Measurements from ENCODE around the gene PRODH2.

PRODH2 gene

DNA sequence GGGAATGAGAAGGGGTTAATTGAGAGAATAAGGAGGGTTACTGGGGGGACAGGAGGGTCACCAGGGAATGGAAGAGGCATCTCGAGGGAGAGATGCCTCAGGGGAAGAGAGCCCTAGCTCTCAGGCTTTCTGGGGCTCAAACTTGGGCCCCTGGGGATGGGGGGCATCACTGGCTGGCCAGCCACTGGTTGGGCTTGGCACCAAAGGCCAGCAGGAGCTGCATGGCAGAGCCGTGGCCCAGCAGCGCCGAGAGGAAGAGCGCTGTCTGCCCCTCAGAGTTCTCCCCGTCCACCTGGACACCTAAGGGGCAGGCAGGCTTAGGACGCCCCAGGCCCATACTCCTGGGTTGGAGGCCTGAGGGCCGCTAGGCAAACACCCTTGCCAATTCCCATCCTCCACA is 19.8 kb downstream of the PRODH2 start:
- Histone ChIP-seq H3K4me3 (ENCODE audit: low read length) (no peak overlapping the region), H3K4me1 (ENCODE audit: control insufficient read depth, insufficient read depth, low read length) (peaks cover 4% of the 10 kb centered on the region), H3K9ac (ENCODE audit: low read depth, low read length) (no peak overlapping the region), H3K9me3 (replicated peaks; ENCODE audit: low read length) (no peaks in the 10 kb centered on the region), H3K36me3 (ENCODE audit: insufficient read depth, low read length) (no peaks in the 10 kb centered on the region), H3K27me3 (ENCODE audit: control insufficient read depth, insufficient read depth, low read length) (peaks cover 21% of the 10 kb centered on the region), H3K4me2 (ENCODE audit: low read length) (no peak overlapping the region)

DNA sequence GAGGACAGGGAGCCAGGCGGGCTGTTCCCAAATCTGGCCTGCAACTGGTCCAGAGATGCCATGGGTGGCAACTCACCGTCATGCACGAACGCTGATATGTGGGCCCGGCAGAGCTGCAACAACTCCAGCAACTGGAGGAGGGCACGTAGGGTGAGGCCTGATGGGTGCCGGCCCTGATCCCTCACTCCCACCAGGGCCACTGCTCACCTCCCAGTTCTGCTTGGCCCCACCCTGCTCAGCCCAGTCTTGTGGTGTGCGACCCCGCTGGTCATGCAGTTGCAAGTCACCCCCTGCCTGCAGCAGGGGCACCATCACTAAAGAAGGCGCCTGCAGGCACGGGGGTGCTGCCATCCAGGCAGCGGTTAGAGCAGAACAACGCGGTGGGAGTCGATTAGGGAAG is 20.3 kb downstream of the PRODH2 start:
- Histone ChIP-seq H3K4me1 (ENCODE audit: control insufficient read depth, insufficient read depth, low read length) (peaks cover 4% of the 10 kb centered on the region), H3K27me3 (ENCODE audit: control insufficient read depth, insufficient read depth, low read length) (peaks cover 17% of the 10 kb centered on the region), H3K4me2 (ENCODE audit: low read length) (no peak overlapping the region), H3K36me3 (ENCODE audit: insufficient read depth, low read length) (no peaks in the 10 kb centered on the region), H3K9me3 (replicated peaks; ENCODE audit: low read length) (no peaks in the 10 kb centered on the region), H3K9ac (ENCODE audit: low read depth, low read length) (no peak overlapping the region), H3K4me3 (ENCODE audit: low read length) (no peak overlapping the region)

DNA sequence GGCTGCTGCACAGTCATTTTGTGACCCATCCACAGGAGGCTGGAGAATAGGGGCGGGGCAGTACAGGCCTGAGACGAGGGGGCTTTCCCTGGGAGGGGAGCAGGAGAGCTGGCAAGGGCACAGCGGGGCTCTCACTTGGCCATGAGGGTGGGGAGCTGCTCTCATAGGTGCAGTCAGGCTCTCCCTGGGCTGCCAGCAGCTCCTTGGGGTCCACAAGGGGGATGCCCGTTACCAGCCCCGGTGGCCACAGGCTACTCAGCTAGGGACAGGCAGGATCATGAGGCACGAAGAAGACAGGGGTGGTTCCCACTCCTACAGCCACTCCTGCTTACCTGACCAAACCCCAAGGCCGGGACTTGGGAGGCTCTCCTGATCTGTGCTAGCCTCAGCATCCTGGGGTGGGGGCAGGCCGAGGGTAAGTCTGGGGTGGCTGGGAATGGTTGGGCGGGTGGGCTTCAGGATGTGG is 20.8 kb downstream of the PRODH2 start:
- Histone ChIP-seq H3K4me2 (ENCODE audit: low read length) (no peak overlapping the region), H3K4me1 (ENCODE audit: control insufficient read depth, insufficient read depth, low read length) (peaks cover 4% of the 10 kb centered on the region), H3K4me3 (ENCODE audit: low read length) (no peak overlapping the region), H3K27me3 (ENCODE audit: control insufficient read depth, insufficient read depth, low read length) (peaks cover 13% of the 10 kb centered on the region), H3K36me3 (ENCODE audit: insufficient read depth, low read length) (no peaks in the 10 kb centered on the region), H3K9ac (ENCODE audit: low read depth, low read length) (no peak overlapping the region), H3K9me3 (replicated peaks; ENCODE audit: low read length) (no peaks in the 10 kb centered on the region)

DNA sequence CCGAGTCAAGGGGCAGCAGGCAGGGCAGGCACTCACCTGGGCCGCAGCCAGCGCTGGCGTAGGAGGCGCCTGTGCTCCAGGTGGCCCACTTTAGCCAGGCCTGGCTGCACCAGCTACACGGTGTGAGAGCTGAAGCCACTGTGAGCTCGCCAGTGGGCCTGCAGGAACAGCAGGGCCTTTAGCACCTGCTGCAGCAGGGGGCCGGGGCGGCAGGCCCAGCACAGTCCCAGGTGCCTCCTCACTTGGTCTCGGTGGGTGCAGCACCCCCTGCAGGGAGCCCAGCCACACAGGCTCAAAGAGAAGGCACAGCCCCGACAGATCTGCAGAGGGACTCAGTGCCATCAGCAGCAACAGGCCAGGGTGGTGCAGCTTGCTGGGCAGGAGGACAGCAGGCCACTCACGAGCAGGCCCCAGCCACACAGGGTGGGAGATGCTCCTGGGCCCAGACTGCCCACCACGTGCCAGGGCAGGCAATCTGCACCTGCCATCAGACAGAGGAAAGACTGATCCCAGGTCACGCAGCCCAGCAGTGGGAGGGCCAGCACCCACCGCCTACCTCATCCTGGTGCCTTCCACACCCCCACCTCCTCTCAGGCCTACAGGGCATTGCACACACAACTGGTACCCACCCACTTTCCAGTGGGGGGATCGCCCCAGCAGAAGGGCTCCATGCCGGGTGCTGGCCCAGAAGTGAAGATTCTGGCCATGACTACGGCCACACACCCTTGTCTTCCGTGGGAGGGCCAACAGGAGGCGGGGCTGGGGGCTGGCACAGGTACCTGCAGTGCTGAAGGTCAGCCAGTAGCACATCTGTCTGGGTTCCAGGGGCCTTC is 21.4 kb downstream of the PRODH2 start:
- no peak overlapping the region for H3K4me2 ChIP-seq (ENCODE audit: low read length)
- peaks cover 6% of the 10 kb centered on the region for H3K27me3 ChIP-seq (ENCODE audit: control insufficient read depth, insufficient read depth, low read length)
- no peak overlapping the region for H3K9ac ChIP-seq (ENCODE audit: low read depth, low read length)
- peaks cover 4% of the 10 kb centered on the region for H3K4me1 ChIP-seq (ENCODE audit: control insufficient read depth, insufficient read depth, low read length)
- H3K9me3 ChIP-seq (replicated peaks; ENCODE audit: low read length), result no peaks in the 10 kb centered on the region
- no peaks in the 10 kb centered on the region for H3K36me3 ChIP-seq (ENCODE audit: insufficient read depth, low read length)
- H3K4me3 ChIP-seq (ENCODE audit: low read length), result no peak overlapping the region

DNA sequence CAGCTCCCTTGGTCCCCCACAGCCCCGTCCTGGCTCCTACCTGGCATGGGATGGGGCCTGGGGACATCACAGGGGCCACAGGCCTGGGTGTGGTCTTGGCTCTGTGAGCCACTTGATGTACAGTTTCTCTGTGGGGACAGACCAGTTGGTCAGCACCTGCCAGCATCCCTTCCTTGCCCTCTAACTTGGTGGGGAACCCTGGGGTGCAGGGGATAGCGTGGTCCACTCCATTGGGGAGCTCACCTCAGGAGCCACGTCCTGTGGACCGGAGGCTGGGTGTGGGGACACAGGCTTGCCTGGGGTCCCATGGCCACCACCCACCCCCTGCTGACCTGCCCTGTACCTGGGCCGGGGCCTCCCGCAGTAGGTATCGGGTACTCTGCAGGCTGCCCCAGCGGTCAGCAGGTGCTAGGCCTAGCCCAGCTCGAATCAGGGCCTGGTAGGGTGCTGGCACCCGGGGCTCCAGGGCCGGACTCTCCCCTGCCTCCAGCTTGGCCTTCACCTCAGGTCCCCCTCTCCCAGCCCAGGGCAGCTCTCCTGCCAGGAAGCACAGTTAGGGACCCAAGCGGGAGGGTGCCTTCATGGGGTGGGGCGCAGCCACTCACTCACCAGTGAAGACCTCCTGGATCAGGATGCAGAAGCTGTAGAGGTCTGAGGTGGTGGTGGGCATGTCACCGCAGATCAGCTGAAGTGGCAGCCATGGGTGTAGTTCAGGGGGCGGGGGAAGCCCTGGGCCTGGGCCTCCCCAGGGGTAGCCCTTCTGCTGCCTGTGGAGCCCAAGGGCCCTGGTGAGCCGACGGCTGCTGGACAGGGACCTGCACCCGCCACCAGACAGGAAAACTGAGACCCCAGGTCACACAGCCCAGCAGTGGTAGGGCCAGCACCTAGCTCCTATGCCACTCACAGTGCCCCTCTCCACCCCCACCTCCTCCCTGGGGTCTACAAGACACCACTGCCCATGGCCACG is 22.4 kb downstream of the PRODH2 start:
- H3K4me1 ChIP-seq (ENCODE audit: control insufficient read depth, insufficient read depth, low read length), result peaks cover 4% of the 10 kb centered on the region
- H3K9me3 ChIP-seq (replicated peaks; ENCODE audit: low read length), result no peaks in the 10 kb centered on the region
- no peak overlapping the region for H3K9ac ChIP-seq (ENCODE audit: low read depth, low read length)
- H3K4me2 ChIP-seq (ENCODE audit: low read length), result no peak overlapping the region
- no peaks in the 10 kb centered on the region for H3K27me3 ChIP-seq (ENCODE audit: control insufficient read depth, insufficient read depth, low read length)
- no peak overlapping the region for H3K4me3 ChIP-seq (ENCODE audit: low read length)
- H3K36me3 ChIP-seq (ENCODE audit: insufficient read depth, low read length), result no peaks in the 10 kb centered on the region

DNA sequence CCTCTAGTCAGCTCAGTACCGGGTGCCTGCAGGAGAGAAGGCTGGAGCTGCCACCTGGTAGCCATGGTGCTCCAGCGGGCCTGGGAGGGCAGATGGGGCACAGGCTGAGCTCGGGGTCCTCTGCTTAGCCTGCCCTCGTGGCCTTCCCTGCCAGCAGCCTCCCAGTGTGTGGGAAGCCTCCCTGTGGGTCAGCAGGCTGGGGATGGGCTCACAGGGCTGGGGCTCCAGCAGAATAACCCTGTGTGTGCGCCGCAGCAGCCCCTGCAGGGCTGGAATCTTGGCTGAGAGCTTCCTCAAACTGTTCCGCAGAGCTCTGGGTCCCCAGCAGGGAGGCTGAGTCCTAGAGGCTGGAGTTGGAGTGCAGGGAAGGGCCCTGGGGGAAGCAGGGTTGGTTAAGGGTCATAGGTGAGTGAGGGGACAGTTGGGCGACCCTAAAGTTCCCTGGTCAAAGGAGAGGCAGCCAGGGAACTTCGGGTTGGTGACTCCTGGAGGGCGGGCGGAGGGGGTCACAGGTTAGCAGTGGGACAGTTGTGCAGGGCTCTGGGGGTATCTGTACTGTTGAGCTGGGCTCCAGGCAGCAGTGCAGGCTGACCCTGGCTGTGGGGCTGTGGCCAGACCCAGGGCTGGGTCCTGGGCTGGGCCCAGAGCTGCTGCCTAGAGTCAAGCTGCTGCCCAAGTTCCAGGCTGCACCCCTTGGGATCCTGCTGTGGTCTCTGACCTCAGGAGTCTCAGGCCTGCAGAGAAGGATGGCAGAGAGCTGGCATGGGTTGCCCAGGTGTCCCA is 23.3 kb downstream of the PRODH2 start:
- no peak overlapping the region for H3K4me3 ChIP-seq (ENCODE audit: low read length)
- no peak overlapping the region for H3K9ac ChIP-seq (ENCODE audit: low read depth, low read length)
- peaks cover 4% of the 10 kb centered on the region for H3K4me1 ChIP-seq (ENCODE audit: control insufficient read depth, insufficient read depth, low read length)
- H3K27me3 ChIP-seq (ENCODE audit: control insufficient read depth, insufficient read depth, low read length), result no peaks in the 10 kb centered on the region
- H3K4me2 ChIP-seq (ENCODE audit: low read length), result no peak overlapping the region
- no peaks in the 10 kb centered on the region for H3K9me3 ChIP-seq (replicated peaks; ENCODE audit: low read length)
- no peaks in the 10 kb centered on the region for H3K36me3 ChIP-seq (ENCODE audit: insufficient read depth, low read length)

DNA sequence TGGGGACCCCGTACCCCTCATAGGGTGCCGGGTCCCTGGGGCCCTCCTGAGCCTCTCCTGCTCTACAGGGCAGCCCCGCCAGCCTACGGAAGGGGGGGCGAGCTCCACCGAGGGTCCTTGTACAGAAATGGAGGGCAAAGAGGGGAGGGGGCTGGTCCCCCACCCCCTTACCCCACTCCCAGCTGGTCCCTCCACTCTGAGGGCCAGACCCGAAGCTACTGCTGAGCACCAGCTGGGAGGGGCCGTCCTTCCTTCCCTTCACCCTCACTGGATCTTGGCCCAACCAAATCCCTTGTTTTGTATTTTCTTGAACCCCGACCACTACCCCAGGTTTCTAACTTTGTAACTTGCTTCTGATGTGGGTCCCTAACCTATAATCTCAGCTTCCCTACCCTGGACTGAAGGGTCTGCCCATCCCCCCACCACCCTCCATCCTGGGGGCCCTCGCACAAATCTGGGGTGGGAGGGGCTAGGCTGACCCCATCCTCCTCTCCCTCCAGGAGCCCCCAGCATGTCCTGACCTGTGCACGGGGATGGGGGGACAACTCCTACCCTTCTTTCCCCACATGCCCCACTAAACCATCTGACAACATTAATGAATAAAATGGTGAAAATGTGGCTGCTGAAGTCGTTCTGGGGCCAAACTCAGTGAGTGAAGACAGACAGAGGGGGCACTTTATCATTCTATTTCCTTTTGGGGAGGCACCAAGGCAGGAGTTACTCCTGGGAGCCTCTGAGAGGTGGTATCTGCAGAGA is 24.3 kb downstream of the PRODH2 start:
- no peaks in the 10 kb centered on the region for H3K36me3 ChIP-seq (ENCODE audit: insufficient read depth, low read length)

DNA sequence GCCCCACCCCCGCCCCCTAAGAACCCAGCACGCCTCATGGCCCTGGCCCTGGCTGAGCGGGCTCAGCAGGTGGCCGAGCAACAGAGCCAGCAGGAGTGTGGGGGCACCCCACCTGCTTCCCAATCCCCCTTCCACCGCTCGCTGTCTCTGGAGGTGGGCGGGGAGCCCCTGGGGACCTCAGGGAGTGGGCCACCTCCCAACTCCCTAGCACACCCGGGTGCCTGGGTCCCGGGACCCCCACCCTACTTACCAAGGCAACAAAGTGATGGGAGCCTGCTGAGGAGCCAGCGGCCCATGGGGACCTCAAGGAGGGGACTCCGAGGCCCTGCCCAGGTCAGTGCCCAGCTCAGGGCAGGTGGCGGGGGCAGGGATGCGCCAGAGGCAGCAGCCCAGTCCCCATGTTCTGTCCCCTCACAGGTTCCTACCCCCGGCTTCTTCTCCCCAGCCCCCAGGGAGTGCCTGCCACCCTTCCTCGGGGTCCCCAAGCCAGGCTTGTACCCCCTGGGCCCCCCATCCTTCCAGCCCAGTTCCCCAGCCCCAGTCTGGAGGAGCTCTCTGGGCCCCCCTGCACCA is 25.3 kb downstream of the PRODH2 start:
- Histone ChIP-seq H3K27me3 (ENCODE audit: control insufficient read depth, insufficient read depth, low read length) (no peaks in the 10 kb centered on the region), H3K4me2 (ENCODE audit: low read length) (no peak overlapping the region), H3K9ac (ENCODE audit: low read depth, low read length) (no peak overlapping the region), H3K9me3 (replicated peaks; ENCODE audit: low read length) (no peaks in the 10 kb centered on the region), H3K36me3 (ENCODE audit: insufficient read depth, low read length) (no peaks in the 10 kb centered on the region), H3K4me1 (ENCODE audit: control insufficient read depth, insufficient read depth, low read length) (no peaks in the 10 kb centered on the region), H3K4me3 (ENCODE audit: low read length) (no peak overlapping the region)

More for the DNA sequence above, 24.3 kb downstream of the PRODH2 start:
- no peak overlapping the region for H3K4me3 ChIP-seq (ENCODE audit: low read length)
- no peaks in the 10 kb centered on the region for H3K9me3 ChIP-seq (replicated peaks; ENCODE audit: low read length)
- peaks cover 4% of the 10 kb centered on the region for H3K4me1 ChIP-seq (ENCODE audit: control insufficient read depth, insufficient read depth, low read length)
- no peaks in the 10 kb centered on the region for H3K27me3 ChIP-seq (ENCODE audit: control insufficient read depth, insufficient read depth, low read length)
- H3K4me2 ChIP-seq (ENCODE audit: low read length), result no peak overlapping the region
- no peak overlapping the region for H3K9ac ChIP-seq (ENCODE audit: low read depth, low read length)

DNA sequence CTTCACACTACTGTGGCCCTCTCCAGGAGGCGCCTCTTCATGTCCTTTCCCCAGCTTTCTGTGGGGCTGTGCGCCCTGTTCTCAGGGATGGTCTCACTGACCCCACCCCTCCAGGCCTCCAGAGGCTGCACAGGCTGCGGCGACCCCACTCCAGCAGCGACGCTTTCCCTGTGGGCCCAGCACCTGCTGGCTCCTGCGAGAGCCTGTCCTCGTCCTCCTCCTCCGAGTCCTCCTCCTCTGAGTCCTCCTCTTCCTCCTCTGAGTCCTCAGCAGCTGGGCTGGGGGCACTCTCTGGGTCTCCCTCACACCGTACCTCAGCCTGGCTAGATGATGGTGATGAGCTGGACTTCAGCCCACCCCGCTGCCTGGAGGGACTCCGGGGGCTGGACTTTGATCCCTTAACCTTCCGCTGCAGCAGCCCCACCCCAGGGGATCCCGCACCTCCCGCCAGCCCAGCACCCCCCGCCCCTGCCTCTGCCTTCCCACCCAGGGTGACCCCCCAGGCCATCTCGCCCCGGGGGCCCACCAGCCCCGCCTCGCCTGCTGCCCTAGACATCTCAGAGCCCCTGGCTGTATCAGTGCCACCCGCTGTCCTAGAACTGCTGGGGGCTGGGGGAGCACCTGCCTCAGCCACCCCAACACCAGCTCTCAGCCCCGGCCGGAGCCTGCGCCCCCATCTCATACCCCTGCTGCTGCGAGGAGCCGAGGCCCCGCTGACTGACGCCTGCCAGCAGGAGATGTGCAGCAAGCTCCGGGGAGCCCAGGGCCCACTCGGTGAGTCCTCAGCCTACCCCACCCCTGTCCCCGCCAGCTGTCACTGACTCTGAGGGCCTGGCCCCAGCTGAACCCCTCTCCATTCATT is 26.1 kb downstream of the PRODH2 start:
- H3K9me3 ChIP-seq (replicated peaks; ENCODE audit: low read length), result no peaks in the 10 kb centered on the region
- H3K4me2 ChIP-seq (ENCODE audit: low read length), result no peak overlapping the region
- H3K36me3 ChIP-seq (ENCODE audit: insufficient read depth, low read length), result no peaks in the 10 kb centered on the region
- no peak overlapping the region for H3K9ac ChIP-seq (ENCODE audit: low read depth, low read length)
- H3K4me3 ChIP-seq (ENCODE audit: low read length), result no peak overlapping the region
- H3K27me3 ChIP-seq (ENCODE audit: control insufficient read depth, insufficient read depth, low read length), result no peaks in the 10 kb centered on the region
- H3K4me1 ChIP-seq (ENCODE audit: control insufficient read depth, insufficient read depth, low read length), result no peaks in the 10 kb centered on the region

DNA sequence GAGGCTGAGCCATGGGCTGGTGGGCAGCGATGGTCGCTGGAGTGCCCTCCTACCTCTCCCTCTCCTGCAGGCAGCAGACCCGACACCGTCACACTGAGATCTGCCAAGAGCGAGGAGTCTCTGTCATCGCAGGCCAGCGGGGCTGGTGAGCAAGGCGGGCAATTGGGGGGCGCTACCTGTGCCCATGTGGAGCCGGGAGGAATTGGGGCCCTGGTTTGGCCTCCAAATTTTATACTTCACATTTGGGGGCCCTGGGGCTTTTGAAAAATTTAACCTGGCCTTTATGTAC is 27.4 kb downstream of the PRODH2 start:
- no peaks in the 10 kb centered on the region for H3K9me3 ChIP-seq (replicated peaks; ENCODE audit: low read length)
- no peak overlapping the region for H3K4me2 ChIP-seq (ENCODE audit: low read length)
- H3K36me3 ChIP-seq (ENCODE audit: insufficient read depth, low read length), result no peaks in the 10 kb centered on the region
- H3K27me3 ChIP-seq (ENCODE audit: control insufficient read depth, insufficient read depth, low read length), result no peaks in the 10 kb centered on the region
- H3K4me1 ChIP-seq (ENCODE audit: control insufficient read depth, insufficient read depth, low read length), result no peaks in the 10 kb centered on the region
- no peak overlapping the region for H3K9ac ChIP-seq (ENCODE audit: low read depth, low read length)
- H3K4me3 ChIP-seq (ENCODE audit: low read length), result no peak overlapping the region
